Activated effector memory CD4-positive, alpha-beta T cell treated with Interleukin-2 at 50 U/mL for 16 hours (primary cell): ENCODE measurements around the gene ARSH.
"Not testable (repeated sequence)": the region's sequence is repeated elsewhere in the genome, so short reads cannot be mapped to it uniquely, and the experiment has no call there.

ENCODE experiments used
- DNase-seq: peaks from one replicate; pipeline ENCODE4 v3.0.0-alpha.2; 2020

ARSH gene

DNA sequence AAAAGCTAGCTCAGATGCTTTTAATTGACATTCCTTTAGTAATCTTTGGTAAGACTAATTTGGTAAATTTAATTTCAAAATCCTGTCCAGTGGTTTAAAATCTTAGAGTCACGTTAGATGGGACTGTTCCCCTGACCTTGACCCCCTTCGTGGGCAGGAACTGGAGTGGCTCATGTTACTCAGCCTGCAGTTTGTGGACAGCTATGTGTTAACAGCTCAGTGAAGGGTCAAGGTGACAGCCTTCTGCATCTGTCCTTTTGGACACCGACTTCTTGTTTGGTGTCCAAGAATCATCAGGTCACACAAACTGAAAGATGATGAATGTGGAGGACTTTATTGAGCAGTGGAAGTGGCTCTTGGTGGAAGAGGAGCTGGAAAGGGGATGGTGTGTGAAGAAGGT, 37.9 kb downstream of the ARSH start:
- DNase-seq, result no peak

DNA sequence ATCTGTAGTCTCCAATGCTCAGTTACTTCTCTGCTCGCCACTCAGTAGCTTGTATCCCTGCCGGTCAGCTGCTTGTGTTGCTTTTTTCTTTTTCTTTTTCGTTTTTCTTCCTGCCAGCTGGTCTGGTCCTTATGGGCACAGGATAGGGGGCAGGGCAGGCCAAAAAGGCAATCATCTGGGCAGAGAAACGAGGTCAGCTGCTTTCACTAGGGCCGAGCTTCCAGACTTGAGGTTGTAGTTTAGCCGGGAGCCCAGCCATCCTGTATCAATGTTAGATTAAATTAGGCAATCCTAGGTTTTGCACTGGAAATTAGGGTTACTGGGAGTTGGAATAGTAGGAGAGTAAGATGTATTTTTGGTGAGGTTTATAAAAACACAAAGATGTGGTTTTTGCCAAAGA, 38.3 kb downstream of the ARSH start:
- no peak for DNase-seq

DNA sequence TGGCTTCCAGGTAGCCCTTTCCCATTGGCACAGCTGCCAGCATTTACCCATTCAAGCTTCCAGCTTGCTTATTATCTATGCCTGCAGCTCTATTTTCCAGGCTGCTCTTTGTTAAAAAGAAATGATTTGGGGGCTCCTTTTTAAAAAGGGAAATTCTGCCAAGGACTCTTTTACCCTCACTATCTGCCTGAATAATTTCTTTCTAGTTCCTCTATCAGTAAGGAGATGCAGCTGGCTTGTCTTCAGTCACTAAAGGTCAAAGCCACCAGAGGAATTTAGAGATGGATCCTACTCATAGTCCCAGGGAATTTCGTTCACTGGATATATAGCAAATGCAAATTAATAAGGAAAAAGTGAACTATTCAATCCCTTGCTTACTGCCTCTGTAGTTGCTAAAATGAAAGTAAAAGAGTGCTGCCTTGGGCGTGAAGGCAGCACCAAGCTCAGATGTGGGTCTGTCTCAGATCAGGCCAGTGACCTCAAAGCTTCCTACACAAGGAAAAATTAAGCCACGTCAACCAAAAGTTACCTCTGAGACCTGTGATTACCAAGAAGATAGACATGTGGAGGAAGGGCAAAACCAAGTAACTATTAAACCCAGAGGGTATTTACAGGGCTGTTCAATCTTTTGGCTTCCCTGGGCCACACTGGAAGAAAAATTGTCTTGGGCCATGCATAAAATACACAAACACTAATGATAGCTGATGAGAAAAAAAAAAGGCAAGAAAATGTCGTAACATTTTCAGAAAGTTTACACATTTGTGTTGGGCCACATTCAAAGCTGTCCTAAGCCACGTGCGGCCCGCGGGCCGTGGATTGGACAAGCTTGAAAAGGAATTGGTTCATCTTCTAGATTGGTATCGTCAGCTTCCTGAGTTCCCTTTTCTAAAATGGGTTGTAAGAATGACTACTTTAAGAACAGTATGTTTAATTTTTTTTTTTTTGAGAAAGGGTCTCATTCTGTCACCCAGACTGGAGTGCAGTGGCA, 40.2 kb downstream of the ARSH start:
- DNase-seq, result no peak

DNA sequence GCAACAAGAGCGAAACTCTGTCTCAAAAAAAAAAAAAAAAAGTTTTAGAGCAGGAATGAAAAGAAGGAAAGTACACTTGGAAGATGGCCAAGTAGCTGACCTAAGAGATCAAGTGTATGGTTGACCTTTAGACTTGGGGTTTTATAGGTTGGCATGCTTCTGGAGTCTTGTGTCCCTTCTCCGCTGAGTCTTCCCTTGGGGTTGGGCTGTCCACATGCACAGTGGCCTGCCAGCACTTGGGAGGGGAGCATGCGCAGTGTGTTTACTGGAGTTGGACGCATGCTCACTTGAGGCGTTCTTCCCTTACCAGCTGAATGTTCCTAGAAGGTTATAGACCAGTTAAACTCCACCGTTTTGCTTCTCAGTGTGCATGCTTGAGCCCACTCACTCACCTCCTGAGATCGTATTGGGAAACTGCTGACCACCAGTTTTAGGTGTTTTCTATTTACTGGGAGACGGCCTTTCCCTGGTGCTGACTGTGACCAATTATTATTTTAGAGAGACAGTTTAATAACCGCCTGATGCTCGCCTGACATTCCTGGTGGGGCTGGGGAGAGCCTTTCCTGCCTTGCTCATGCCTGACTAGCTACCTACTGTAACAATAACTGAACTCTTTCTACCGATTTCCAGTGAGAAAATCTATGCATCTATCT, 44.3 kb downstream of the ARSH start:
- not testable (repeated sequence) for DNase-seq

DNA sequence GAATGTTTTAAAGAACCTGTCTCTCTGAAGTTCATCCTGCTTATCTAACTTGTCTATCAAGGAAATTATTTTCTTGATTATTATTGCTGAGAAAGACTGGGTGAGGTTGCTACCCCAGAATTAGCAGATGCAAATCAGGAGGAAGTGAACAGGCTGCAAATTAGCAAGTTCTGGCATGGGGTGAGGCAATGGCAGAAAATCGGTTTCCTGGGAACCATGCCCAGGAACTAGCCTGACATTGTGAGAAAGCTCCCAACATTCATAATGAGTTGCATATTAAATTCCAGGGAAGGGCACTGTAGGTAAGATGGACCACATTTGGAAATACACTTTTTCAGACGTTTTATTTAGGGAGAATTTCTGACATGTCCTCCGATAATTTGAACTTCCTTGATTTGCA, 46.5 kb downstream of the ARSH start:
- DNase-seq, result no peak

DNA sequence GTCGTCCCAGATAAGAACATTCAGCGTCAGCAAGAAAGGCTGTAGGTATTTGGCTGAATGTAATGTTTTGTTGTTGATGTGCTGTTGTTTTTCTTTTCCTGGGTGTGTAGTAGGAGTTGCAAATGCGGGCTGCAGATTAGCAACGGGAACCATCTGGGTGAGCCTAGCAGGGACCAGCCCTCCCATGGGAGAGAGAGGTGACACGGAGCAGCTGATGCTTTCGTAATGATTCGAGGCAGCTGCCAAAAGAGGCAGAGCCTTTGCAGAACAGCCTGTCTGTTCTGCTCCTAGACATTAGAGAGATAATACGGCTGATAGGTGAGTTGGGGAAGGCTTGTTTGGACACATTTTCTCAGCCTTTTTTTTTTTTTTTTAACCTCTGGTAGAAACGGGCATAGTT, 60.2 kb downstream of the ARSH start:
- no peak for DNase-seq

DNA sequence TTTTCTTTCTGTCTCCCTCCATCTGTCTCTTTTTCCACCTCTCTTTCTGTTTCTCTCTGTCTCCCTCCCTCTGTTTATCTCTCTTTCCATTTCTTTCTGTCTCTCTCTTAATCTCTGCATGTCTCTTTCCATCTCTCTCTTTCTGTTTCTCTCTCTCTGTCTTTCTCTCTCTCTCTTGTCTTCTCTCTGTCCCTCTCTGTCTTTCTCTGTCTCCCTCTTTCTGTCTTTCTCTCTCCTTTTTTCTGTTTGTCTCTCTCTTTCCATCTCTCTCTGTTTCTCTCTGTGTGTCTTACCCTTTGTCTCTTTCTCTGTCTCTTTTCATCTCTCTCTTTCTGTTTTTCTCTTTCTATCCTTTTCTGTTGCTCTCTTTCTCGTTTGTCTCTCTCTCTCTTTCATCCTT, 69.6 kb downstream of the ARSH start:
- DNase-seq, result no peak

DNA sequence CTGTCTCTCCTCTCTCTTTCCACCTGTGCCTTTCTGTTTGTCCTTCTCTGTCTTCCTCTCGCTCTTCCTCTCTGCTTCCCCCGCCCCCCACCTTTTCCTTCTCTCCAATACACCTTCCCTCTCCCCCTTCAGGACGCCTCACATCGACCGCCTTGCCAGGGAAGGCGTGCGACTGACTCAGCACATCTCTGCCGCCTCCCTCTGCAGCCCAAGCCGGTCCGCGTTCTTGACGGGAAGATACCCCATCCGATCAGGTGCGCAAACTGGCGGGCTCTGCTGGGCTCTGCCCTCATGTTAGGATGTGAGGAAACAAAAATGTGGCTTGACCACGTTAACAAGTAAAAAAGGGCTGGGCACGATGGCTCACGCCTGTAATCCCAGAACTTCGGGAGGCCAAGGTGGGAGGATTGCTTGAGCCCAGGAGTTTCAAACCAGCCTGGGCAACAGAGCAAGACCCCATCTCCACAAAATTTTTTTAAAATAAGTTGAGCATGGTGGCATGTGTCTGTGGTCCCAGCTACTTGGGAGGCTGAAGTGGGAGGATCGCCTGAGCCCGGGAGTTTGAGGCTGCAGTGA, 70.2 kb downstream of the ARSH start:
- no peak for DNase-seq
